Adrenal gland (tissue), 5 donors: ENCODE results near the gene FAM43A.

ENCODE experiments used
- POLR2A ChIP-seq, 2 donors: fragments of 450-650 bp; IDR thresholded peaks; one replicate each; pipeline ENCODE4 v1.6.1; 2017; ENCODE audit warnings: antibody characterized with exemption in 2 of 2, mild to moderate bottlenecking in 2 of 2, moderate library complexity in 1 of 2
- TF ChIP-seq, protein P1 (sequence below), 6 experiments: fragments of 450-650 bp in 4 of 6; fragments of 200-600 bp in 2 of 6; sonication (generic) in 1 of 6; IDR thresholded peaks; 1 replicate in 5 of 6; 2 replicates in 1 of 6; pipeline versions ENCODE4 v1.5.1 to v1.8.0; 2016 to 2021; ENCODE audit warnings: antibody characterized with exemption in 6 of 6, mild to moderate bottlenecking in 2 of 6, moderate library complexity in 1 of 6
- donor health status: DM: no; HTN: no; CAD: no.

DNA sequence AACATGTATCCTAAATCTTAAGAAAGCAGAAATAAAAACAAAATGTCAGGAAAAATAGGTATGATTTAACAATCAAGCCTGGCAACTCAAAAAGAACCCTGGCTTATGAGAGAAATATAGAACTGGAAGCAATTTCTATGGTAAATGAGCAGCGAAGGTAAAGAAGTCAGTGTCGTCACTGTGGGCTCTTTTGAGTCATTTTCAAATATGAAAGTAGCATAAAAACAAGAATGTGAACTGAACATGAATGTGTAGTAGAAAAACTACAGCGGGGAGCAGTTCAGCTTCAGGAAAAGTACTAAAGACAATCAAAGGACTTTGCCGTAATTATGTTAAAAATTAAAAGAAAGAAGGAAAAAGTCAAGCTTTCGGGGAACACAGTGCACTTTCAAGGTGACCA, 31.2 kb upstream of the FAM43A start:
- TF ChIP-seq, protein P1, sequence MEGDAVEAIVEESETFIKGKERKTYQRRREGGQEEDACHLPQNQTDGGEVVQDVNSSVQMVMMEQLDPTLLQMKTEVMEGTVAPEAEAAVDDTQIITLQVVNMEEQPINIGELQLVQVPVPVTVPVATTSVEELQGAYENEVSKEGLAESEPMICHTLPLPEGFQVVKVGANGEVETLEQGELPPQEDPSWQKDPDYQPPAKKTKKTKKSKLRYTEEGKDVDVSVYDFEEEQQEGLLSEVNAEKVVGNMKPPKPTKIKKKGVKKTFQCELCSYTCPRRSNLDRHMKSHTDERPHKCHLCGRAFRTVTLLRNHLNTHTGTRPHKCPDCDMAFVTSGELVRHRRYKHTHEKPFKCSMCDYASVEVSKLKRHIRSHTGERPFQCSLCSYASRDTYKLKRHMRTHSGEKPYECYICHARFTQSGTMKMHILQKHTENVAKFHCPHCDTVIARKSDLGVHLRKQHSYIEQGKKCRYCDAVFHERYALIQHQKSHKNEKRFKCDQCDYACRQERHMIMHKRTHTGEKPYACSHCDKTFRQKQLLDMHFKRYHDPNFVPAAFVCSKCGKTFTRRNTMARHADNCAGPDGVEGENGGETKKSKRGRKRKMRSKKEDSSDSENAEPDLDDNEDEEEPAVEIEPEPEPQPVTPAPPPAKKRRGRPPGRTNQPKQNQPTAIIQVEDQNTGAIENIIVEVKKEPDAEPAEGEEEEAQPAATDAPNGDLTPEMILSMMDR (IDR thresholded peaks at IDR 0.05) = no peak
- TF ChIP-seq POLR2A (IDR thresholded peaks at IDR 0.05) = no peak
